Central memory CD4-positive, alpha-beta T cell (primary cell): ENCODE results near the gene GJB3.

ENCODE experiments used
- DNase-seq: peaks from one replicate; pipeline ENCODE4 v3.0.0; 2022

GJB3 gene

DNA sequence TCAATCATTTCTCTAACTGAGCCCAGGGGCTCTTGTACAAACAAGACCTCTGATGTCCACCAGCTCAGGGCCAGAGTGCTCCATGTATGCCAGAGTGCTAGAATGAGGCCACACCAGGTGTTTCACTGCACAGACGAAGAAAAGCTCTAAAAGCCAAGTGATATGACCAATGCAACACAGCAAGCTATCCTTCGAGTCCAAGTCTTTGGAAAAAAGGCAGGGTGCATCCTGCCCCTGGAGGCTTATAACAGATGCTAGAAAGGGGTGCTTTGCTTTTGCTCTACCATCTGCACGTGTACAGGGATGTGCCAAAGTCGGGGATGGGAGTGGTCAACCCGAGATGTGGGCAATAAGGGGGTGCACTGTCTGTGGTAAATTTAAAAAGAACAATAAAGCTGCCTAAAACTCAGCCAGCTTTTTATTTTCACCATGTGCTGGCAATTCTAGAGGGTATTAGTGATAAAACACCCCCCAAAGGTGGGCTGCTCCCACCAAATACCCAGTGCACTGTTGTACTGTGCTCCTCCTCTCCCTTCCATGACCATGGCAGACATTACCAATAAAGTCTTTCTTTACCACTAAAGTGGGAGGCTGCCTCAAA lies 46.4 kb downstream of the GJB3 start:
- no peak for DNase-seq

DNA sequence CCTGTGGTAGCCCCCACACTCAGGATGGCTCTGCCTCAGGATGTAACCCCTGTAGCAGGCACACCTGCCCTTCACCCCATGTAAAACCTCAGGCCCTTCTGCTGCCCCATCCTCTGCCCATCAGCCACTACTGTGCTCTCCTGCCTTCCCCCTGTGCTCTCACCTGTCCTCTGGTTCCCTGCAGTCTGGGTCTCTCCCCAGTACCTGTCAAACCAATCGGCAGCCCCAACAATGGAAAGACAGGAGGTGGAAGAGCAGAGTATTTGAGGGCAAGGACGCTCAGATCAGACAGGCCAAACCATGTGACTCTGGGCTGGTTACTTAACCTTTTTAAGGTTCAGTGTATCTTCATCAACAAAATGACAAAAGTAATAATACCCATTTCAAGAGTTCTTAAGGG lies 47.6 kb downstream of the GJB3 start:
- no peak for DNase-seq

GRCh38 chr1:34829250-34829649 lies 48.2 kb downstream of the GJB3 start:
- DNase-seq = no peak

- no peak for DNase-seq
These were observed 50.8 kb downstream of the GJB3 start for GRCh38 chr1:34831721-34832246.

GRCh38 chr1:34833711-34834110 lies 52.7 kb downstream of the GJB3 start:
- DNase-seq = no peak
